Kidney epithelial cell (primary cell): ENCODE results near the gene ZFR2. TPM values are rescaled to one million over a fixed set of nuclear protein-coding genes. Genes with fewer than 3 reads are reported as not detected.
"Not testable (repeated sequence)": the region's sequence is repeated elsewhere in the genome, so short reads cannot be mapped to it uniquely, and the experiment has no call there.

Experiments used
- DNase-seq: peaks from one replicate; pipeline ENCODE4 v3.0.0-alpha.2; 2010; ENCODE audit warnings: low read depth
- H3K27me3 ChIP-seq: 2 replicates; pipeline ENCODE4 v1.6.0; 2011; ENCODE audit warnings: low read length; ENCODE audit not compliant: control insufficient read depth, insufficient read depth
- H3K36me3 ChIP-seq: 2 replicates; pipeline ENCODE4 v1.5.1; 2011; ENCODE audit warnings: low read length; ENCODE audit not compliant: control insufficient read depth, insufficient read depth
- H3K4me3 ChIP-seq: 2 replicates; pipeline ENCODE4 v1.5.1; 2011; ENCODE audit warnings: low read depth, mild to moderate bottlenecking, control low read depth, low read length
- CTCF ChIP-seq: IDR thresholded peaks from 2 replicates; pipeline ENCODE4 v1.5.1; 2011; ENCODE audit warnings: mild to moderate bottlenecking, moderate library complexity, low read length, control low read depth, inconsistent platforms; ENCODE audit not compliant: insufficient read depth, poor library complexity, severe bottlenecking
- total RNA-seq: library from RNA; depleted of rRNA; stranded (reverse); fragments of >200 nt; gene quantifications from 2 replicates; pipeline ENCODE4 v1.2.3, GENCODE V29; 2015

Gene ZFR2
- total RNA-seq, 1 donor from 2014 or later: 0.17 TPM

GRCh38 chr19:3821156-3821555 lies 47.7 kb downstream of the ZFR2 start:
- H3K36me3 ChIP-seq: no peaks in the 10 kb centered on the region
- peaks cover 18% of the 10 kb centered on the region for H3K27me3 ChIP-seq
- TF ChIP-seq CTCF: no peak
- no peak overlapping the region for H3K4me3 ChIP-seq
- no peak for DNase-seq

GRCh38 chr19:3819989-3820388 lies 48.8 kb downstream of the ZFR2 start:
- Histone ChIP-seq H3K36me3 (no peaks in the 10 kb centered on the region), H3K4me3 (no peak overlapping the region), H3K27me3 (peaks cover 18% of the 10 kb centered on the region)
- no peak for TF ChIP-seq CTCF
- DNase-seq: no peak

- peaks cover 18% of the 10 kb centered on the region for H3K27me3 ChIP-seq
- TF ChIP-seq CTCF: no peak
- no peak for DNase-seq
- no peak overlapping the region for H3K4me3 ChIP-seq
- no peaks in the 10 kb centered on the region for H3K36me3 ChIP-seq
Observed at GRCh38 chr19:3818918-3819317, 49.9 kb downstream of the ZFR2 start.

GRCh38 chr19:3818466-3818865 lies 50.4 kb downstream of the ZFR2 start:
- Histone ChIP-seq H3K36me3 (no peaks in the 10 kb centered on the region), H3K27me3 (peaks cover 18% of the 10 kb centered on the region), H3K4me3 (no peak overlapping the region)
- DNase-seq: peak; percentile 4
- no peak for TF ChIP-seq CTCF

GRCh38 chr19:3817761-3818160 lies 51.1 kb downstream of the ZFR2 start:
- TF ChIP-seq CTCF: no peak
- Histone ChIP-seq H3K4me3 (no peak overlapping the region), H3K36me3 (no peaks in the 10 kb centered on the region), H3K27me3 (peaks cover 12% of the 10 kb centered on the region)
- no peak for DNase-seq

GRCh38 chr19:3816566-3817218 lies 52.1 kb downstream of the ZFR2 start:
- Histone ChIP-seq H3K4me3 (no peak overlapping the region), H3K36me3 (no peaks in the 10 kb centered on the region), H3K27me3 (peaks cover 4% of the 10 kb centered on the region)
- TF ChIP-seq CTCF: no peak
- DNase-seq: no peak

GRCh38 chr19:3816148-3816547 lies 52.7 kb downstream of the ZFR2 start:
- H3K27me3 ChIP-seq, DNase-seq, H3K4me3 ChIP-seq, H3K36me3 ChIP-seq: not testable (repeated sequence)
